ENCODE results near the gene RALGPS1. TPM values are rescaled to one million over a fixed set of nuclear protein-coding genes. Genes with fewer than 3 reads are reported as not detected.

RALGPS1 gene
- total RNA-seq, 2 experiments from 2014 or later: 14.1 to 14.4 TPM

DNA sequence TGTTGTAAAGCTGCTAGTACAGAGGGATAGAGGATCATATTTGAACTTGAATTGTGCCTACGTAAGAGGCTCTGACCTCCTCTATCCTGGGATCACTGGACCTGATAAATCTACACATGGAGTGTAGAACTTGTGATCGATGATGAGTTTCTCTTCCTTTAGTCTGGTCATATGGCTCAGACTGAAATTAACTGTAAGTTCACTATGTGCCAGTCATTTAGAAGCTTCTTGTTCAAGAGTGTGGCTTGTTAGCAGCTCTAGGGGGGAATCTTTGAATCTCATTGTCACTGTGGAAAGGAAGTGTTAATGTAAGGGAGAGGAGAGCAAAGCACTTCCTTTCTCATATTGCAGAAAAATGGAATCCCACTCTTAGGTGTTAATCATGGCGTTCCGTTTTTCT lies 42.1 kb upstream of the RALGPS1 start:
- H3K9me2 ChIP-seq (ENCODE audit: insufficient read depth, low read length): no peaks in the 10 kb centered on the region
- DNase-seq (ENCODE audit: low spot score): no peak
- no TSS peak for BruUV-seq (replicated peaks)
- no peak overlapping the region for H2AFZ ChIP-seq (ENCODE audit: low read length)
- no peak overlapping the region for H3K27ac ChIP-seq (ENCODE audit: low read depth, low read length, poor library complexity, severe bottlenecking)
- POLR2A ChIA-PET: no interaction called here
- peaks cover 17% of the 10 kb centered on the region for H3K4me1 ChIP-seq (ENCODE audit: insufficient read depth, low read length, poor library complexity, severe bottlenecking)
- CTCF ChIA-PET (ENCODE audit: unreplicated experiment): interaction anchor here (1.0 kb wide), 1 partner anchor 10 kb away, joined by 3 read pairs; no protein-coding TSS in a partner anchor
- no peaks in the 10 kb centered on the region for H4K20me1 ChIP-seq (ENCODE audit: insufficient read depth, low read length)
- H3K9me3 ChIP-seq (ENCODE audit: low read length): no peaks in the 10 kb centered on the region
- TF ChIP-seq, protein P1, sequence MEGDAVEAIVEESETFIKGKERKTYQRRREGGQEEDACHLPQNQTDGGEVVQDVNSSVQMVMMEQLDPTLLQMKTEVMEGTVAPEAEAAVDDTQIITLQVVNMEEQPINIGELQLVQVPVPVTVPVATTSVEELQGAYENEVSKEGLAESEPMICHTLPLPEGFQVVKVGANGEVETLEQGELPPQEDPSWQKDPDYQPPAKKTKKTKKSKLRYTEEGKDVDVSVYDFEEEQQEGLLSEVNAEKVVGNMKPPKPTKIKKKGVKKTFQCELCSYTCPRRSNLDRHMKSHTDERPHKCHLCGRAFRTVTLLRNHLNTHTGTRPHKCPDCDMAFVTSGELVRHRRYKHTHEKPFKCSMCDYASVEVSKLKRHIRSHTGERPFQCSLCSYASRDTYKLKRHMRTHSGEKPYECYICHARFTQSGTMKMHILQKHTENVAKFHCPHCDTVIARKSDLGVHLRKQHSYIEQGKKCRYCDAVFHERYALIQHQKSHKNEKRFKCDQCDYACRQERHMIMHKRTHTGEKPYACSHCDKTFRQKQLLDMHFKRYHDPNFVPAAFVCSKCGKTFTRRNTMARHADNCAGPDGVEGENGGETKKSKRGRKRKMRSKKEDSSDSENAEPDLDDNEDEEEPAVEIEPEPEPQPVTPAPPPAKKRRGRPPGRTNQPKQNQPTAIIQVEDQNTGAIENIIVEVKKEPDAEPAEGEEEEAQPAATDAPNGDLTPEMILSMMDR (conservative IDR thresholded peaks at IDR 0.05; ENCODE audit: low read length): no peak
- TF ChIP-seq EZH2phosphoT487 (IDR thresholded peaks at IDR 0.05; ENCODE audit: borderline replicate concordance, low read depth, low read length): no peak
- H3K36me3 ChIP-seq (ENCODE audit: insufficient read depth, low read length): no peaks in the 10 kb centered on the region
- no peak overlapping the region for H3K4me2 ChIP-seq (ENCODE audit: low read length)
- H3K79me2 ChIP-seq (ENCODE audit: insufficient read depth, low read depth, low read length): 0 out of 2 replicates have a peak, but pooled peaks cover 6% of the 10 kb centered on the region
- no peak overlapping the region for H3K4me3 ChIP-seq (ENCODE audit: low read depth, low read length, poor library complexity, severe bottlenecking)
- intact Hi-C loops (cut with micrococcal nuclease; ENCODE audit: unreplicated experiment): no loop called here

DNA sequence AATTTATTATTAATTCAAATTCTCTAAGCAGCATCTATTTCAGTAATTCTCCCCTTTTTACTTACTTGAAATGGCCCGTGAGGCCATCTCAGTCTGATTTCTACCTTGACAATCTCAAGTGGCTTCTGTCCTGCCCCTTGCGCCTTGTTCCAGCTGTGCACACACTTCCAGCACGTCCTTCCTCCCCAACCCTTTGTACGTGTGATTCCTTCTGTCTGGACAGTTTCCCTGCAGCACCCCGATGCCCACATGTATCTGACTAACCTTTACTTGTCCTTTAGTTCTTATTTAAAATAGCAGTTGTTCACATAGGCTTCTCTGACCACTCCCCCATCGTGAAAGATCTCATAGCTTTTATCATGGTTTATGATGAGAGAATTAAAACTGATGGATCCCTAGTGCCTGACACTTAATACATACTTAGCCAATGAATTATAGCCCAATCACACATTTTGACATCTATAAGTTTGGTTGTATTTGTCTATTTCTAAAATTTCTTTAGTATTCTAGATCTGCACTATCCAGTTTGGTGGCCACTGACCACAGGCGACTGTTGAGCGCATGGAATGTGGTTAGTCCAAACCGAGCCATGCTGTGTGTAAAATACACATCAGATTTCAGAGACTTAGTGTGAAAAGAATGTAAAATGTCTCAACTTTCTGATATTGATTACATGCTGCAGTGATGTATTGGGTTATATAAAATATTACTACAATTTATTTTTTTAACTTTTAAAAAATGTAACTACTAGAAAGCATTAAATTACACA lies 39.9 kb upstream of the RALGPS1 start:
- intact Hi-C loops (cut with micrococcal nuclease; ENCODE audit: unreplicated experiment): no loop called here
- Histone ChIP-seq H3K27ac (ENCODE audit: low read depth, low read length, poor library complexity, severe bottlenecking) (no peak overlapping the region), H3K4me1 (ENCODE audit: insufficient read depth, low read length, poor library complexity, severe bottlenecking) (peaks cover 18% of the 10 kb centered on the region), H3K4me2 (ENCODE audit: low read length) (no peak overlapping the region), H3K9me3 (ENCODE audit: low read length) (no peaks in the 10 kb centered on the region), H3K4me3 (ENCODE audit: low read depth, low read length, poor library complexity, severe bottlenecking) (no peak overlapping the region), H2AFZ (ENCODE audit: low read length) (no peak overlapping the region), H3K9me2 (ENCODE audit: insufficient read depth, low read length) (no peaks in the 10 kb centered on the region), H3K79me2 (ENCODE audit: insufficient read depth, low read depth, low read length) (0 out of 2 replicates have a peak, but pooled peaks cover 6% of the 10 kb centered on the region), H3K36me3 (ENCODE audit: insufficient read depth, low read length) (peaks cover 7% of the 10 kb centered on the region; the same call in 1 of the 2 replicates), H4K20me1 (ENCODE audit: insufficient read depth, low read length) (no peaks in the 10 kb centered on the region)
- no TSS peak for BruUV-seq (replicated peaks)
- DNase-seq (ENCODE audit: low spot score): no peak
- TF ChIP-seq, protein P1 (conservative IDR thresholded peaks at IDR 0.05; ENCODE audit: low read length): no peak
- TF ChIP-seq EZH2phosphoT487 (IDR thresholded peaks at IDR 0.05; ENCODE audit: borderline replicate concordance, low read depth, low read length): no peak
- ChIA-PET POLR2A (interaction anchor here (0.6 kb wide), 1 partner anchor 131 kb away, joined by 3 read pairs; no protein-coding TSS in a partner anchor), CTCF (ENCODE audit: unreplicated experiment) (no interaction called here)

All from OCI-LY7 (cell line).